H9 (cell line): ENCODE data around the gene OR52K1. TPM values are rescaled to one million over a fixed set of nuclear protein-coding genes. Genes with fewer than 3 reads are reported as not detected.

ENCODE experiments used
- DNase-seq: peaks from one replicate; pipeline ENCODE4 v3.0.0-alpha.2; 2017
- H2AFZ ChIP-seq: one replicate; pipeline ENCODE4 v1.6.1; 2013; ENCODE audit warnings: mild to moderate bottlenecking, low read length, control low read depth, moderate library complexity
- H2AK5ac ChIP-seq: 2 replicates; pipeline ENCODE4 v1.6.1; 2013; ENCODE audit warnings: low read length, control low read depth, mixed read lengths; ENCODE audit not compliant: insufficient read length
- H2BK120ac ChIP-seq: one replicate; pipeline ENCODE4 v1.6.1; 2013; ENCODE audit warnings: low read depth, mild to moderate bottlenecking, low read length, control low read depth, inconsistent platforms; ENCODE audit not compliant: poor library complexity, severe bottlenecking
- H2BK12ac ChIP-seq: 2 replicates; pipeline ENCODE4 v1.6.1; 2013; ENCODE audit warnings: low read length, control low read depth, mixed read lengths, low read depth; ENCODE audit not compliant: insufficient read length
- H2BK15ac ChIP-seq: 2 replicates; pipeline ENCODE4 v1.6.1; 2013; ENCODE audit warnings: low read depth, low read length, control low read depth
- H2BK20ac ChIP-seq: one replicate; pipeline ENCODE4 v1.6.1; 2013; ENCODE audit warnings: low read depth, mild to moderate bottlenecking, low read length, control low read depth, inconsistent platforms; ENCODE audit not compliant: poor library complexity, severe bottlenecking
- H2BK5ac ChIP-seq: 2 replicates; pipeline ENCODE4 v1.6.1; 2013; ENCODE audit warnings: low read length, control low read depth, mixed read lengths; ENCODE audit not compliant: insufficient read length
- H3K14ac ChIP-seq: 2 replicates; pipeline ENCODE4 v1.6.1; 2013; ENCODE audit warnings: low read length, control low read depth; ENCODE audit not compliant: insufficient read depth
- H3K18ac ChIP-seq: 2 replicates; pipeline ENCODE4 v1.6.1; 2013; ENCODE audit warnings: low read depth, mild to moderate bottlenecking, mixed read lengths, low read length, control low read depth; ENCODE audit not compliant: insufficient read length
- H3K23ac ChIP-seq: 2 replicates; pipeline ENCODE4 v1.6.1; 2013; ENCODE audit warnings: low read length, control low read depth, mixed read lengths, low read depth; ENCODE audit not compliant: insufficient read length
- H3K23me2 ChIP-seq: 2 replicates; pipeline ENCODE4 v1.6.1; 2013; ENCODE audit warnings: low read depth, mild to moderate bottlenecking, mixed read lengths, low read length, control low read depth; ENCODE audit not compliant: insufficient read length, poor library complexity, severe bottlenecking
- H3K27ac ChIP-seq: 2 replicates; pipeline ENCODE4 v1.5.1; 2013; ENCODE audit warnings: low read length, control low read depth, mixed read lengths, low read depth; ENCODE audit not compliant: insufficient read length
- H3K27me3 ChIP-seq: 2 replicates; pipeline ENCODE4 v1.6.1; 2013; ENCODE audit warnings: low read length, control low read depth, inconsistent platforms; ENCODE audit not compliant: insufficient read depth
- H3K4ac ChIP-seq: 2 replicates; pipeline ENCODE4 v1.6.1; 2013; ENCODE audit warnings: low read depth, mild to moderate bottlenecking, control low read depth, inconsistent platforms, low read length, moderate library complexity
- H3K4me1 ChIP-seq: 2 replicates; pipeline ENCODE4 v1.6.1; 2013; ENCODE audit warnings: low read length, control low read depth, inconsistent platforms; ENCODE audit not compliant: insufficient read depth
- H3K4me2 ChIP-seq: 2 replicates; pipeline ENCODE4 v1.6.1; 2013; ENCODE audit warnings: low read length, control low read depth, mixed read lengths; ENCODE audit not compliant: insufficient read length, insufficient read depth
- H3K56ac ChIP-seq: 2 replicates; pipeline ENCODE4 v1.6.1; 2013; ENCODE audit warnings: low read depth, mild to moderate bottlenecking, mixed read lengths, low read length, control low read depth; ENCODE audit not compliant: insufficient read length
- H3K79me1 ChIP-seq: 2 replicates; pipeline ENCODE4 v1.6.1; 2013; ENCODE audit warnings: low read depth, mild to moderate bottlenecking, moderate library complexity, low read length, control low read depth, inconsistent platforms; ENCODE audit not compliant: insufficient read depth, poor library complexity, severe bottlenecking
- H3K79me2 ChIP-seq: 2 replicates; pipeline ENCODE4 v1.6.1; 2013; ENCODE audit warnings: low read length, control low read depth, inconsistent platforms; ENCODE audit not compliant: insufficient read depth
- H3K9ac ChIP-seq: 2 replicates; pipeline ENCODE4 v1.6.1; 2013; ENCODE audit warnings: low read length, control low read depth, mixed read lengths; ENCODE audit not compliant: insufficient read length; ENCODE audit errors: extremely low read depth
- H3K9me3 ChIP-seq: one replicate; pipeline ENCODE4 v1.6.1; 2013; ENCODE audit warnings: low read depth, low read length, inconsistent platforms; ENCODE audit not compliant: control insufficient read depth
- H3T11ph ChIP-seq: one replicate; pipeline ENCODE4 v1.6.1; 2013; ENCODE audit warnings: mild to moderate bottlenecking, low read length, control low read depth, inconsistent platforms
- H4K20me1 ChIP-seq: one replicate; pipeline ENCODE4 v1.6.1; 2013; ENCODE audit not compliant: control insufficient read depth, insufficient read length, insufficient read depth
- H4K5ac ChIP-seq: 2 replicates; pipeline ENCODE4 v1.6.1; 2013; ENCODE audit warnings: low read depth, mild to moderate bottlenecking, mixed read lengths, low read length, control low read depth; ENCODE audit not compliant: insufficient read length
- H4K8ac ChIP-seq: replicated peaks from 2 replicates; pipeline ENCODE4 v1.6.1; 2013; ENCODE audit warnings: low read length, control low read depth, mixed read lengths, low read depth; ENCODE audit not compliant: insufficient read length
- H4K91ac ChIP-seq: 2 replicates; pipeline ENCODE4 v1.6.1; 2013; ENCODE audit warnings: low read depth, mild to moderate bottlenecking, moderate library complexity, mixed read lengths, low read length, control low read depth; ENCODE audit not compliant: insufficient read length
- H3K27ac Mint-ChIP-seq, 3 experiments: 2 replicates in 2 of 3; 3 replicates in 1 of 3; pipeline ENCODE4 v1.8.0; 2020 to 2021; ENCODE audit warnings: mixed read lengths in 3 of 3, mild to moderate bottlenecking in 1 of 3, moderate library complexity in 1 of 3
- H3K27me3 Mint-ChIP-seq: 2 replicates; pipeline ENCODE4 v1.8.0; 2021; ENCODE audit warnings: low read depth, mild to moderate bottlenecking, moderate library complexity, mixed read lengths
- H3K36me3 Mint-ChIP-seq, 3 experiments: 2 replicates in 2 of 3; 3 replicates in 1 of 3; pipeline ENCODE4 v1.8.0; 2020 to 2021; ENCODE audit warnings: low read depth in 3 of 3, mixed read lengths in 3 of 3; ENCODE audit not compliant: insufficient read depth in 1 of 3
- H3K4me1 Mint-ChIP-seq, 2 experiments: 2 replicates each; pipeline ENCODE4 v1.8.0; 2020; ENCODE audit warnings: mixed read lengths in 2 of 2
- H3K4me3 Mint-ChIP-seq, 2 experiments: 2 replicates in 1 of 2; 3 replicates in 1 of 2; pipeline ENCODE4 v1.8.0; 2020 to 2021; ENCODE audit warnings: mild to moderate bottlenecking in 2 of 2, mixed read lengths in 2 of 2, moderate library complexity in 1 of 2
- H3K9me3 Mint-ChIP-seq, 2 experiments: 2 replicates in 1 of 2; 3 replicates in 1 of 2; pipeline ENCODE4 v1.8.0; 2020; ENCODE audit warnings: mild to moderate bottlenecking in 2 of 2, mixed read lengths in 2 of 2, moderate library complexity in 1 of 2
- CTCF ChIP-seq: fragments of 200-600 bp; sonication (generic); conservative IDR thresholded peaks from 3 replicates; pipeline ENCODE4 v1.8.0; 2021; ENCODE audit warnings: antibody characterized with exemption, mild to moderate bottlenecking
- WGBS: extraction: QIAGEN DNeasy Blood & Tissue Kit; methylation state at CpG from one replicate; pipeline ENCODE4 v1.1.7; 2013; ENCODE audit warnings: missing lambda C conversion rate, low lambda C conversion rate, mixed read lengths; ENCODE audit not compliant: insufficient read length; ENCODE audit errors: extremely low coverage; 5-methylcytosine and 5-hydroxymethylcytosine counted together
- total RNA-seq: library from RNA; stranded (reverse); gene quantifications from 2 replicates; pipeline ENCODE4 v1.2.1, GENCODE V29; 2021

Gene OR52K1
- total RNA-seq, 1 experiment from 2014 or later = not detected

GRCh38 chr11:4467811-4468606 lies 14.4 kb upstream of the OR52K1 start:
- H4K20me1 ChIP-seq = no peaks in the 10 kb centered on the region
- no peak for DNase-seq
- H2AFZ ChIP-seq = no peak overlapping the region
- H3K56ac ChIP-seq = no peak overlapping the region
- no peak overlapping the region for H3T11ph ChIP-seq
- no peak overlapping the region for H3K14ac ChIP-seq
- H3K27me3 ChIP-seq = no peaks in the 10 kb centered on the region
- H2AK5ac ChIP-seq = no peak overlapping the region
- H3K23ac ChIP-seq = no peak overlapping the region
- Mint-ChIP-seq H3K4me3 (no peak overlapping the region), H3K27ac (peak overlapping the region in 1 of 3 experiments; percentile 44; a peak in 1 of 7 replicates), H3K27me3 (0 out of 2 replicates have a peak, but pooled peaks cover 3% of the 10 kb centered on the region), H3K4me1 (peaks cover 31 to 33% of the 10 kb centered on the region in 2 experiments), H3K9me3 (peaks cover 16 to 17% of the 10 kb centered on the region in 2 experiments), H3K36me3 (peaks cover 7 to 15% (median 13%) of the 10 kb centered on the region in 3 experiments; a peak in 6 of 7 replicates)
- H2BK12ac ChIP-seq = no peak overlapping the region
- H3K9me3 ChIP-seq = no peaks in the 10 kb centered on the region
- no peak overlapping the region for H2BK20ac ChIP-seq
- no peak overlapping the region for H3K9ac ChIP-seq
- H2BK5ac ChIP-seq = no peak overlapping the region
- TF ChIP-seq CTCF = no peak
- no peak overlapping the region for H3K4me2 ChIP-seq
- H3K79me2 ChIP-seq = no peaks in the 10 kb centered on the region
- no peak overlapping the region for H4K8ac ChIP-seq
- H3K79me1 ChIP-seq = no peaks in the 10 kb centered on the region
- no peak overlapping the region for H2BK15ac ChIP-seq
- no peak overlapping the region for H3K4ac ChIP-seq
- no peak overlapping the region for H3K27ac ChIP-seq
- no peaks in the 10 kb centered on the region; the same call in 1 of the 2 replicates for H3K4me1 ChIP-seq
- no peak overlapping the region for H3K18ac ChIP-seq
- H3K23me2 ChIP-seq = no peaks in the 10 kb centered on the region
- H4K91ac ChIP-seq = no peak overlapping the region
- H4K5ac ChIP-seq = no peak overlapping the region
- H2BK120ac ChIP-seq = no peak overlapping the region
- WGBS = no CpG with 5 or more reads among the region's 3 CpGs
